ENCODE data around the gene C19orf38. TPM values are rescaled to one million over a fixed set of nuclear protein-coding genes. Genes with fewer than 3 reads are reported as not detected.
"Not testable (repeated sequence)": the region's sequence is repeated elsewhere in the genome, so short reads cannot be mapped to it uniquely, and the experiment has no call there.

Gene C19orf38
- total RNA-seq, 1 donor from 2014 or later, result not detected

DNA sequence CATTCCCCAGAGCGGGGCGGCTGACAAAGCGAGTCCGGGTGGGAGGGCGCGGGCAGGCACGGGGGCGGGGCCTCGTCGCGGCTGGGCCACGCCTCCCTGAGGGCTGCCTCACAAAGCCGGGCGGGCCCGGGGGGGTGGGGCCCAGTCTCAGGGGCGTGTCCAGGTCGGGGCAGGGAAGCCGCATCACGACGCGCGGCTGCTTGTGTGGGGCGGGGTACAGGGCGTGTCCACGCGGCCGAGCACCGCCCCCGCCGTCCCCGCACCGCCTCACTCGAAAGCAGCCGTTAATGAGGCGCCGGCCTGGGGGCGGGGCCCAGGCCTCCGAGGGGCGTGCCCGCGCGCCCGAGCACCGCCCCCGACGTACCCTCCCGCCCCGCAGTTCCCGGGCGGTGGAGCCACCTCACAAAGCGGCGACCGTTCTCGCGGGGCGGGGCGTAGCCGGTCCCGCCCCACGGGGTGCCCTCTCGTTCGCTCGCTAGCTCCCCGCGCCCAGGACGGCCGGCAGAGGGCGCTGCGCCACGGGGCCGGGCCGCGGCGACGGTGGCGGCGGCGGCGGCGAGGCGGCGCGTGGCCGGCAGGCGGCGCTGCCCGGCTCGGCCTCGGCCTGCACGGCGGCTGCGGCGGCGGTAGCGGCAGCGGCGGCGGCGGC, 22.9 kb downstream of the C19orf38 start, which contains the start of gene CARM1:
CARM1 (plus strand) TSS at position 599 of the 649 bp plus-strand sequence. CDS start 150 bp downstream, outside the sequence.
- Mint-ChIP-seq H3K27me3 (ENCODE audit: low read depth) (no peaks in the 10 kb centered on the region), H3K9me3 (no peaks in the 10 kb centered on the region), H3K4me1 (peaks cover 33% of the 10 kb centered on the region), H3K36me3 (ENCODE audit: low read depth) (no peaks in the 10 kb centered on the region), H3K4me3 (peak within 1 kb of the TSS; percentile 90), H3K27ac (ENCODE audit: unreplicated experiment) (peak within 1 kb of the TSS; percentile 98)
- TF ChIP-seq, protein P1, sequence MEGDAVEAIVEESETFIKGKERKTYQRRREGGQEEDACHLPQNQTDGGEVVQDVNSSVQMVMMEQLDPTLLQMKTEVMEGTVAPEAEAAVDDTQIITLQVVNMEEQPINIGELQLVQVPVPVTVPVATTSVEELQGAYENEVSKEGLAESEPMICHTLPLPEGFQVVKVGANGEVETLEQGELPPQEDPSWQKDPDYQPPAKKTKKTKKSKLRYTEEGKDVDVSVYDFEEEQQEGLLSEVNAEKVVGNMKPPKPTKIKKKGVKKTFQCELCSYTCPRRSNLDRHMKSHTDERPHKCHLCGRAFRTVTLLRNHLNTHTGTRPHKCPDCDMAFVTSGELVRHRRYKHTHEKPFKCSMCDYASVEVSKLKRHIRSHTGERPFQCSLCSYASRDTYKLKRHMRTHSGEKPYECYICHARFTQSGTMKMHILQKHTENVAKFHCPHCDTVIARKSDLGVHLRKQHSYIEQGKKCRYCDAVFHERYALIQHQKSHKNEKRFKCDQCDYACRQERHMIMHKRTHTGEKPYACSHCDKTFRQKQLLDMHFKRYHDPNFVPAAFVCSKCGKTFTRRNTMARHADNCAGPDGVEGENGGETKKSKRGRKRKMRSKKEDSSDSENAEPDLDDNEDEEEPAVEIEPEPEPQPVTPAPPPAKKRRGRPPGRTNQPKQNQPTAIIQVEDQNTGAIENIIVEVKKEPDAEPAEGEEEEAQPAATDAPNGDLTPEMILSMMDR (conservative IDR thresholded peaks at IDR 0.05), result peak; percentile 71
- DNase-seq (ENCODE audit: low read depth, low spot score), result peak; percentile 97

DNA sequence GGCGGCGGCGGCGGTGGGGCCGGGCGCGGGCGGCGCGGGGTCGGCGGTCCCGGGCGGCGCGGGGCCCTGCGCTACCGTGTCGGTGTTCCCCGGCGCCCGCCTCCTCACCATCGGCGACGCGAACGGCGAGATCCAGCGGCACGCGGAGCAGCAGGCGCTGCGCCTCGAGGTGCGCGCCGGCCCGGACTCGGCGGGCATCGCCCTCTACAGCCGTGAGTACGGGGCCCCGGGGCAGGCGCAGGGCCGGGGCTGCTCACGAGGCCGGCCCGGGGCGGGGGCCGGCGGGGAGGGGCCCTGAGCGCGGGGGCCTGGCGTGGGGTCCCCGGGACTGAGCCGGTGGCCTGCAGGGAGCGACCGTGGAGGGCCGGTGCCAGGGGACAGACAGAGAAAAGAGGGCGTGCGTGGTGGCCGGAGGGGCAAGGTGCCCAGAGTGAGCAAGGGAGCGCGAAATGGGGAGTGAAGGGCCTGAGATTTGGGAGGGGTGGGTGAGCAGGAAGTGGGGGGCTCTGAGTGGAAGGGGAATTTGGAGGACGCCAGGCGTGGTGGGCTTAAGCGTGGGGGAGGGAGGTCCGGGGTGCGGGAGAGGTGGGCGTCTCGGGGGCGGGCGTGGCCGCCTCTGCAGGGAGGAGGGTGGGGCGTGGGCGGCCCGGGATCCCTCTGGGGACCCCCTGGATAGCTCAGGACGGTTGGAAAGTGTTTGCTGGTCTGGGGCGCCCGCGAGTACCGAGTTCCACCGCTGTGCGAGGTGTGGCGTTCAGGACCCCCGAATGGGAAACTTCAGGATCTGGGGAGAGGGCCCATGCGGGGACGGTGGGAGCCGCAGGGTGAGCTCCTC, 23.7 kb downstream of the C19orf38 start:
- TF ChIP-seq, protein P1 (conservative IDR thresholded peaks at IDR 0.05), result peak; percentile 50
- H3K9me3 Mint-ChIP-seq, result no peaks in the 10 kb centered on the region

DNA sequence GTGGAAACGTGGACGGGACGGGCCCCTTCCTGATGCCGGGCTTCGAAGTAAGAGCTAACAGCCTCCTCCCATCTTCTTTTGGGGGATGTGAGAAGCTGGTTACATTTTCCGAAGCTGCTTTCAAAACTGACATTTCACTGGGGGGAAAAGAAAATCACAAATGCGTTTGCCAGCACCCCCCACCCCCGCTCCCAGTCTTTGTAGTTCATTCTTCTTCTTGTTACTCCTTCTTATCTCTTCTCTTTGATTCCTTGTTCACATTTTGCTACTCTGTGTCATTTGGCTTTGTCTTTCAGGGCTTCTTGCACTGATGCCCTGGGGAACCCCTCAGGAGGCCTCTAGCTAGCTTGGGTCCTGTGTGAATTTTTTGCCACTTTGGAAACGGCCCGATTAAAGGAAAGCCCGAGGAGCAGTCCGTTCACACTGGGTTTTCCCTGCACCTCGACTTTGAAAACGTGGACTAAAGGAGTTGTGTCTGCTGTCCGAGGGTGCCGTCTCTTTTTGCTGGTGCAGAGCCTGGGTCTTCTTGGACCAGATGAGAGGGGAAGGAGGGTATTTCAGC, 24.4 kb downstream of the C19orf38 start:
- DNase-seq (ENCODE audit: low read depth, low spot score), result no peak
- TF ChIP-seq, protein P1 (conservative IDR thresholded peaks at IDR 0.05), result peak; percentile 14
- H3K27ac Mint-ChIP-seq (ENCODE audit: unreplicated experiment), result peak overlapping the region; percentile 83
- peaks cover 41% of the 10 kb centered on the region for H3K4me1 Mint-ChIP-seq
- H3K27me3 Mint-ChIP-seq (ENCODE audit: low read depth), result no peaks in the 10 kb centered on the region
- H3K9me3 Mint-ChIP-seq, result no peaks in the 10 kb centered on the region
- peak overlapping the region; percentile 90 for H3K4me3 Mint-ChIP-seq
- H3K36me3 Mint-ChIP-seq (ENCODE audit: low read depth), result no peaks in the 10 kb centered on the region

More for the DNA sequence above, 23.7 kb downstream of the C19orf38 start:
- peak overlapping the region; percentile 83 for H3K27ac Mint-ChIP-seq (ENCODE audit: unreplicated experiment)
- DNase-seq (ENCODE audit: low read depth, low spot score), result no peak
- no peaks in the 10 kb centered on the region for H3K36me3 Mint-ChIP-seq (ENCODE audit: low read depth)
- peaks cover 41% of the 10 kb centered on the region for H3K4me1 Mint-ChIP-seq
- H3K4me3 Mint-ChIP-seq, result peak overlapping the region; percentile 90
- no peaks in the 10 kb centered on the region for H3K27me3 Mint-ChIP-seq (ENCODE audit: low read depth)

DNA sequence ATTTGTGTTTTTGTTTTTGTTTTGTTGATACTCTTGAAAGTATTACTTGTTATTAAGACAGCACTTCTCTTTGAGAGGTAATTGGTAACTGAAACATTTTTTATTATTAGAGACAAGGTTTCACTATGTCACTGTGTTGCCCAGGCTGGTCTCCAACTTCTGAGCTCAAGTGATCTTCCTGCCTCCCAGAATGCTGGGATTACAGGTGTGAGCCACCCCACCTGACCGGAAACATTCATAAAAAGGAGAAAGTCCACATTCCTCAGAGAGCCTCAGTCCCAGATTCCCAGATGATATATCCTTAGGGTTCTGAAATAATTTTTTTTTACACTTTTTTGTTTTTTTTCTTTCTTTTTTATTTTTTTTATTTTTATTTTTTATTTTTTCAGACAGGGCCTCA, 25.8 kb downstream of the C19orf38 start:
- H3K4me3 Mint-ChIP-seq, result peak overlapping the region; percentile 83
- no peak for DNase-seq (ENCODE audit: low read depth, low spot score)
- peaks cover 45% of the 10 kb centered on the region for H3K4me1 Mint-ChIP-seq
- no peaks in the 10 kb centered on the region for H3K9me3 Mint-ChIP-seq
- no peak overlapping the region for H3K27ac Mint-ChIP-seq (ENCODE audit: unreplicated experiment)
- peaks cover under 1% of the 10 kb centered on the region for H3K36me3 Mint-ChIP-seq (ENCODE audit: low read depth)
- no peaks in the 10 kb centered on the region for H3K27me3 Mint-ChIP-seq (ENCODE audit: low read depth)
- TF ChIP-seq, protein P1 (conservative IDR thresholded peaks at IDR 0.05), result no peak

DNA sequence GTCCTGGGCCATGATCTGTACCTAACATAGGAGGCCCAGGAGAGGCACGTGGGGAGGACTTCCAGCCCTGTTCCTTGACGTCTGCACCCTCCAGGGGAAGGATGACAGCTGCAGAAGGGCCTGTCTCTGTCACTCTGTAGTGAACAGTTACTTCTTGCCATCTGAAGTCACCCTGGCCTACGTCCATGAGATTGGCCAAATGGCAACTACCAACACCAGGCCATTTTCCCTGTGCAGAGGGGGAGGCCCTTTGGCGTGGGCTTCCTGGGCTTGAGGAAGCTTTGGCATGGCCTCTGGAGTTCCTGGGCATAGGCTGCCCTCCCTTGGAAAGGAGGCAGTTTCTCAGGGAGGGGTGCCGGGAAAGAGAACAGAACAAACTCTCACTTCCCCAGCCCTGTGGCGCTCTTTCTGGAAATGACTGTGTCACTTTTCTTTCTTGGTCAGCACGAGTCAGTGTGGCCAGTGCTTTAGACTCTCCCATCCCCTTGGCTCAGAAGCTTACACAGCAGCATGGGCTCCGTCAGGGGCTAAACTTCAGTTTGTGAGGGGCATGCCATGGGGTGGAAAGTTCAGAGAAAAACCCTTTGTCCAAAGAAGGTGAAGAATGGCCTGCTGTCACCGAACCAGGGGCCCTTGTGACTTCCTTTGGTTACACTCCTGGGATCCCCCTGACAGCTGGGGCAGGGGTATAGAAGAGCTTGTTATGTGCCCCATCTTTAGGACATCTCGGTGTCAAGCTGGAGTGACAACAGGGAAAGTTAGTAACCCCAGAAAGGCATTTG, 28.4 kb downstream of the C19orf38 start:
- Mint-ChIP-seq H3K4me3 (peak overlapping the region; percentile 74), H3K27me3 (ENCODE audit: low read depth) (no peaks in the 10 kb centered on the region), H3K4me1 (peaks cover 51% of the 10 kb centered on the region), H3K9me3 (no peaks in the 10 kb centered on the region), H3K27ac (ENCODE audit: unreplicated experiment) (no peak overlapping the region), H3K36me3 (ENCODE audit: low read depth) (peaks cover 4% of the 10 kb centered on the region)
- TF ChIP-seq, protein P1 (conservative IDR thresholded peaks at IDR 0.05), result no peak
- DNase-seq (ENCODE audit: low read depth, low spot score), result no peak

DNA sequence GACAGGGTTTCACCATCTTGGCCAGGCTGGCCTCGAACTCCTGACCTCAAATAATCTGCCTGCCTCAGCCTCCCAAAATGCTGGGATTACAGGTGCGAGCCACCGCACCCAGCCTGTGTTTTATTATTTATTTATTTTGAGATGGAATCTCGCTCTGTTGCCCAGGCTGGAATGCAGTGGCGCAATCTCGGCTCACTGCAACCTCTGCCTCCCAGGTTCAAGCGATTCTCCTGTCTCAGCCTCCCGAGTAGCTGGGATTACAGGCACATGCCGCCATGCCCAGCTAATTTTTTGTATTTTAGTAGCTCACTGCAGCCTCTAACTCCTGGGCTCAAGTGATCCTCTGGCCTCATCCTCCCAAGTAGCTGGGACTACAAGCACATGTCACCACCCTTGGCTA, 29.4 kb downstream of the C19orf38 start:
- H3K9me3 Mint-ChIP-seq; H3K27me3 Mint-ChIP-seq (ENCODE audit: low read depth); H3K4me3 Mint-ChIP-seq; DNase-seq (ENCODE audit: low read depth, low spot score); H3K36me3 Mint-ChIP-seq (ENCODE audit: low read depth): not testable (repeated sequence)
- Mint-ChIP-seq H3K4me1 (peaks cover 54% of the 10 kb centered on the region), H3K27ac (ENCODE audit: unreplicated experiment) (peak overlapping the region; percentile 67)

All from neural crest cell (in vitro differentiated cells).